ENCODE data around the gene PTX4.

DNA sequence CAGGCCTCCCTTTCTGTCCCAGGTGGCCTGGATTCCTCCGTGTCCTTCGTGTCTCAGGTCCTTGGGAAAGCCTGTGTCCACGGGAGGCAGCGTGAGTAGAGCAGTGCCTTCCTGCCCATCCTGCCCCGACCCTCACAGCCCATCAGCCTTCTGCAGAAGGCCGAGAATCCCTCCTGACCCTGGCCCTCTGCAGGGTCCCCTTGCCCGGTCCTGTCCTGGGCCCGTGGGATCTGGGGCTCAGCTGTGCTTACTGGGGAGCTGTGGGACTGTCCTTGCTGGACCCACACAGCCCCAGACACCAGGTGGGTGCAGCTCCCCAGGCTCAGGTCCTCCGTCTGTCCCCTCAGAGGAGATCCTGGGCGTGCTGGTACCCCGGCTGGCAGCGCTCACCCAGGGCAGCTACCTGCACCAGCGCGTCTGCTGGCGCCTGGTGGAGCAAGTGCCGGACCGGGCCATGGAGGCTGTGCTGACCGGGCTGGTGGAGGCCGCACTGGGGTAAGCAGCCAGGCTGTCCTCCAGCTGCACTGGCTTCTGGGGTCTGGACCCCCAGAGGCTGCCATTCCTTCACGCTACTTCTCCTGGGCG is 8.4 kb upstream of the PTX4 start:
- TF ChIP-seq, protein P1, sequence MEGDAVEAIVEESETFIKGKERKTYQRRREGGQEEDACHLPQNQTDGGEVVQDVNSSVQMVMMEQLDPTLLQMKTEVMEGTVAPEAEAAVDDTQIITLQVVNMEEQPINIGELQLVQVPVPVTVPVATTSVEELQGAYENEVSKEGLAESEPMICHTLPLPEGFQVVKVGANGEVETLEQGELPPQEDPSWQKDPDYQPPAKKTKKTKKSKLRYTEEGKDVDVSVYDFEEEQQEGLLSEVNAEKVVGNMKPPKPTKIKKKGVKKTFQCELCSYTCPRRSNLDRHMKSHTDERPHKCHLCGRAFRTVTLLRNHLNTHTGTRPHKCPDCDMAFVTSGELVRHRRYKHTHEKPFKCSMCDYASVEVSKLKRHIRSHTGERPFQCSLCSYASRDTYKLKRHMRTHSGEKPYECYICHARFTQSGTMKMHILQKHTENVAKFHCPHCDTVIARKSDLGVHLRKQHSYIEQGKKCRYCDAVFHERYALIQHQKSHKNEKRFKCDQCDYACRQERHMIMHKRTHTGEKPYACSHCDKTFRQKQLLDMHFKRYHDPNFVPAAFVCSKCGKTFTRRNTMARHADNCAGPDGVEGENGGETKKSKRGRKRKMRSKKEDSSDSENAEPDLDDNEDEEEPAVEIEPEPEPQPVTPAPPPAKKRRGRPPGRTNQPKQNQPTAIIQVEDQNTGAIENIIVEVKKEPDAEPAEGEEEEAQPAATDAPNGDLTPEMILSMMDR (IDR thresholded peaks at IDR 0.05; ENCODE audit: low read depth, low read length): no peak
- no peak for TF ChIP-seq POLR2A (IDR thresholded peaks at IDR 0.05; ENCODE audit: extremely low read depth, insufficient read length)
